ENCODE data around the gene MICALL1.

The MICALL1 gene

GRCh38 chr22:37959231-37959825 is 53.2 kb downstream of the MICALL1 start:
- Histone ChIP-seq H3K9me3 (ENCODE audit: control insufficient read depth in 2 of 2, low read length in 2 of 2) (no peaks in the 10 kb centered on the region), H3K36me3 (ENCODE audit: control insufficient read depth in 2 of 2, insufficient read depth in 2 of 2, low read length in 2 of 2) (peaks cover 29 to 46% of the 10 kb centered on the region in 2 donors), H3K9ac (ENCODE audit: low read length in 2 of 2) (no peak overlapping the region), H3K27me3 (ENCODE audit: control insufficient read depth in 1 of 2, insufficient read depth in 2 of 2, low read length in 2 of 2) (no peaks in the 10 kb centered on the region), H3K27ac (ENCODE audit: low read length) (no peak overlapping the region), H3K4me1 (ENCODE audit: control insufficient read depth, insufficient read depth, low read length) (peaks cover 5% of the 10 kb centered on the region), H3K4me3 (ENCODE audit: low read length in 2 of 2) (no peak overlapping the region)

GRCh38 chr22:37961062-37961461 is 55.0 kb downstream of the MICALL1 start:
- no peaks in the 10 kb centered on the region for H3K27me3 ChIP-seq (ENCODE audit: control insufficient read depth in 1 of 2, insufficient read depth in 2 of 2, low read length in 2 of 2)
- H3K4me3 ChIP-seq (ENCODE audit: low read length in 2 of 2): no peak overlapping the region
- no peaks in the 10 kb centered on the region for H3K9me3 ChIP-seq (ENCODE audit: control insufficient read depth in 2 of 2, low read length in 2 of 2)
- no peak overlapping the region for H3K27ac ChIP-seq (ENCODE audit: low read length)
- peaks cover 3% of the 10 kb centered on the region for H3K4me1 ChIP-seq (ENCODE audit: control insufficient read depth, insufficient read depth, low read length)
- H3K9ac ChIP-seq (ENCODE audit: low read length in 2 of 2): no peak overlapping the region
- H3K36me3 ChIP-seq (ENCODE audit: control insufficient read depth in 2 of 2, insufficient read depth in 2 of 2, low read length in 2 of 2): peaks cover 29 to 46% of the 10 kb centered on the region in 2 donors

GRCh38 chr22:37965940-37966664 is 60.0 kb downstream of the MICALL1 start:
- peaks cover 21 to 37% of the 10 kb centered on the region in 2 donors for H3K36me3 ChIP-seq (ENCODE audit: control insufficient read depth in 2 of 2, insufficient read depth in 2 of 2, low read length in 2 of 2)
- no peaks in the 10 kb centered on the region for H3K9me3 ChIP-seq (ENCODE audit: control insufficient read depth in 2 of 2, low read length in 2 of 2)
- H3K27ac ChIP-seq (ENCODE audit: low read length): no peak overlapping the region
- no peak overlapping the region for H3K9ac ChIP-seq (ENCODE audit: low read length in 2 of 2)
- no peaks in the 10 kb centered on the region for H3K27me3 ChIP-seq (ENCODE audit: control insufficient read depth in 1 of 2, insufficient read depth in 2 of 2, low read length in 2 of 2)
- H3K4me3 ChIP-seq (ENCODE audit: low read length in 2 of 2): no peak overlapping the region
- peaks cover 5% of the 10 kb centered on the region for H3K4me1 ChIP-seq (ENCODE audit: control insufficient read depth, insufficient read depth, low read length)

GRCh38 chr22:37967147-37967546 is 61.0 kb downstream of the MICALL1 start:
- Histone ChIP-seq H3K4me1 (ENCODE audit: control insufficient read depth, insufficient read depth, low read length) (peaks cover 5% of the 10 kb centered on the region), H3K27ac (ENCODE audit: low read length) (no peak overlapping the region), H3K9ac (ENCODE audit: low read length in 2 of 2) (no peak overlapping the region), H3K27me3 (ENCODE audit: control insufficient read depth in 1 of 2, insufficient read depth in 2 of 2, low read length in 2 of 2) (no peaks in the 10 kb centered on the region), H3K9me3 (ENCODE audit: control insufficient read depth in 2 of 2, low read length in 2 of 2) (no peaks in the 10 kb centered on the region), H3K4me3 (ENCODE audit: low read length in 2 of 2) (no peak overlapping the region), H3K36me3 (ENCODE audit: control insufficient read depth in 2 of 2, insufficient read depth in 2 of 2, low read length in 2 of 2) (peaks cover 14 to 28% of the 10 kb centered on the region in 2 donors)

- H3K9me3 ChIP-seq (ENCODE audit: control insufficient read depth in 2 of 2, low read length in 2 of 2): no peaks in the 10 kb centered on the region
- no peak overlapping the region for H3K9ac ChIP-seq (ENCODE audit: low read length in 2 of 2)
- H3K27ac ChIP-seq (ENCODE audit: low read length): no peak overlapping the region
- peaks cover 5% of the 10 kb centered on the region for H3K4me1 ChIP-seq (ENCODE audit: control insufficient read depth, insufficient read depth, low read length)
- H3K36me3 ChIP-seq (ENCODE audit: control insufficient read depth in 2 of 2, insufficient read depth in 2 of 2, low read length in 2 of 2): peaks cover 14 to 25% of the 10 kb centered on the region in 2 donors
- H3K4me3 ChIP-seq (ENCODE audit: low read length in 2 of 2): no peak overlapping the region
- H3K27me3 ChIP-seq (ENCODE audit: control insufficient read depth in 1 of 2, insufficient read depth in 2 of 2, low read length in 2 of 2): no peaks in the 10 kb centered on the region
Observed at GRCh38 chr22:37967637-37968451, 61.7 kb downstream of the MICALL1 start.

- Histone ChIP-seq H3K36me3 (ENCODE audit: control insufficient read depth in 2 of 2, insufficient read depth in 2 of 2, low read length in 2 of 2) (peaks cover 14 to 21% of the 10 kb centered on the region in 2 donors), H3K4me1 (ENCODE audit: control insufficient read depth, insufficient read depth, low read length) (peaks cover 5% of the 10 kb centered on the region), H3K9ac (ENCODE audit: low read length in 2 of 2) (no peak overlapping the region), H3K27ac (ENCODE audit: low read length) (no peak overlapping the region), H3K4me3 (ENCODE audit: low read length in 2 of 2) (no peak overlapping the region), H3K27me3 (ENCODE audit: control insufficient read depth in 1 of 2, insufficient read depth in 2 of 2, low read length in 2 of 2) (no peaks in the 10 kb centered on the region), H3K9me3 (ENCODE audit: control insufficient read depth in 2 of 2, low read length in 2 of 2) (no peaks in the 10 kb centered on the region)
Observed at GRCh38 chr22:37968452-37969251, 62.6 kb downstream of the MICALL1 start.

- H3K4me1 ChIP-seq (ENCODE audit: control insufficient read depth, insufficient read depth, low read length): peaks cover 6% of the 10 kb centered on the region
- H3K36me3 ChIP-seq (ENCODE audit: control insufficient read depth in 2 of 2, insufficient read depth in 2 of 2, low read length in 2 of 2): peaks cover 14 to 26% of the 10 kb centered on the region in 2 donors
- H3K4me3 ChIP-seq (ENCODE audit: low read length in 2 of 2): no peak overlapping the region
- H3K9ac ChIP-seq (ENCODE audit: low read length in 2 of 2): no peak overlapping the region
- no peaks in the 10 kb centered on the region for H3K27me3 ChIP-seq (ENCODE audit: control insufficient read depth in 1 of 2, insufficient read depth in 2 of 2, low read length in 2 of 2)
- no peaks in the 10 kb centered on the region for H3K9me3 ChIP-seq (ENCODE audit: control insufficient read depth in 2 of 2, low read length in 2 of 2)
- no peak overlapping the region for H3K27ac ChIP-seq (ENCODE audit: low read length)
Observed at GRCh38 chr22:37970864-37971263, 64.8 kb downstream of the MICALL1 start.

- Histone ChIP-seq H3K36me3 (ENCODE audit: control insufficient read depth in 2 of 2, insufficient read depth in 2 of 2, low read length in 2 of 2) (peaks cover 14 to 28% of the 10 kb centered on the region in 2 donors), H3K4me1 (ENCODE audit: control insufficient read depth, insufficient read depth, low read length) (peaks cover 2% of the 10 kb centered on the region), H3K9ac (ENCODE audit: low read length in 2 of 2) (no peak overlapping the region)
Observed at GRCh38 chr22:37971475-37972434, 65.7 kb downstream of the MICALL1 start.

GRCh38 chr22:37972527-37972926 is 66.4 kb downstream of the MICALL1 start:
- no peak overlapping the region for H3K9ac ChIP-seq (ENCODE audit: low read length in 2 of 2)
- no peak overlapping the region for H3K27ac ChIP-seq (ENCODE audit: low read length)
- no peaks in the 10 kb centered on the region for H3K9me3 ChIP-seq (ENCODE audit: control insufficient read depth in 2 of 2, low read length in 2 of 2)
- no peaks in the 10 kb centered on the region for H3K27me3 ChIP-seq (ENCODE audit: control insufficient read depth in 1 of 2, insufficient read depth in 2 of 2, low read length in 2 of 2)
- peaks cover 2% of the 10 kb centered on the region for H3K4me1 ChIP-seq (ENCODE audit: control insufficient read depth, insufficient read depth, low read length)
- no peak overlapping the region for H3K4me3 ChIP-seq (ENCODE audit: low read length in 2 of 2)
- H3K36me3 ChIP-seq (ENCODE audit: control insufficient read depth in 2 of 2, insufficient read depth in 2 of 2, low read length in 2 of 2): peaks cover 7 to 21% of the 10 kb centered on the region in 2 donors

More at GRCh38 chr22:37971475-37972434, 65.7 kb downstream of the MICALL1 start:
- Histone ChIP-seq H3K27ac (ENCODE audit: low read length) (no peak overlapping the region), H3K27me3 (ENCODE audit: control insufficient read depth in 1 of 2, insufficient read depth in 2 of 2, low read length in 2 of 2) (no peaks in the 10 kb centered on the region), H3K4me3 (ENCODE audit: low read length in 2 of 2) (no peak overlapping the region), H3K9me3 (ENCODE audit: control insufficient read depth in 2 of 2, low read length in 2 of 2) (no peaks in the 10 kb centered on the region)
